Stimulated activated CD8-positive, alpha-beta memory T cell treated with anti-CD3 and anti-CD28 coated beads, Interleukin-4, amount 100 ng/mL, for 4 hours (primary cell): ENCODE results near the gene USP24.

Source experiments
- DNase-seq, 2 donors: peaks; one replicate each; pipeline ENCODE4 v3.0.0-alpha.2; 2020; ENCODE audit warnings: low read depth in 2 of 2, low spot score in 1 of 2

Gene USP24, protein sequence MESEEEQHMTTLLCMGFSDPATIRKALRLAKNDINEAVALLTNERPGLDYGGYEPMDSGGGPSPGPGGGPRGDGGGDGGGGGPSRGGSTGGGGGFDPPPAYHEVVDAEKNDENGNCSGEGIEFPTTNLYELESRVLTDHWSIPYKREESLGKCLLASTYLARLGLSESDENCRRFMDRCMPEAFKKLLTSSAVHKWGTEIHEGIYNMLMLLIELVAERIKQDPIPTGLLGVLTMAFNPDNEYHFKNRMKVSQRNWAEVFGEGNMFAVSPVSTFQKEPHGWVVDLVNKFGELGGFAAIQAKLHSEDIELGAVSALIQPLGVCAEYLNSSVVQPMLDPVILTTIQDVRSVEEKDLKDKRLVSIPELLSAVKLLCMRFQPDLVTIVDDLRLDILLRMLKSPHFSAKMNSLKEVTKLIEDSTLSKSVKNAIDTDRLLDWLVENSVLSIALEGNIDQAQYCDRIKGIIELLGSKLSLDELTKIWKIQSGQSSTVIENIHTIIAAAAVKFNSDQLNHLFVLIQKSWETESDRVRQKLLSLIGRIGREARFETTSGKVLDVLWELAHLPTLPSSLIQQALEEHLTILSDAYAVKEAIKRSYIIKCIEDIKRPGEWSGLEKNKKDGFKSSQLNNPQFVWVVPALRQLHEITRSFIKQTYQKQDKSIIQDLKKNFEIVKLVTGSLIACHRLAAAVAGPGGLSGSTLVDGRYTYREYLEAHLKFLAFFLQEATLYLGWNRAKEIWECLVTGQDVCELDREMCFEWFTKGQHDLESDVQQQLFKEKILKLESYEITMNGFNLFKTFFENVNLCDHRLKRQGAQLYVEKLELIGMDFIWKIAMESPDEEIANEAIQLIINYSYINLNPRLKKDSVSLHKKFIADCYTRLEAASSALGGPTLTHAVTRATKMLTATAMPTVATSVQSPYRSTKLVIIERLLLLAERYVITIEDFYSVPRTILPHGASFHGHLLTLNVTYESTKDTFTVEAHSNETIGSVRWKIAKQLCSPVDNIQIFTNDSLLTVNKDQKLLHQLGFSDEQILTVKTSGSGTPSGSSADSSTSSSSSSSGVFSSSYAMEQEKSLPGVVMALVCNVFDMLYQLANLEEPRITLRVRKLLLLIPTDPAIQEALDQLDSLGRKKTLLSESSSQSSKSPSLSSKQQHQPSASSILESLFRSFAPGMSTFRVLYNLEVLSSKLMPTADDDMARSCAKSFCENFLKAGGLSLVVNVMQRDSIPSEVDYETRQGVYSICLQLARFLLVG (N-terminal part only)

GRCh38 chr1:55215194-55216021, at the start of gene USP24:
Gene USP24 (minus strand): TSS chr1:55215364. CDS start chr1:55215113, 251 bp downstream.
- peak; percentile 47 to 60 for DNase-seq

GRCh38 chr1:55262822-55263221, 47.7 kb upstream of the USP24 start:
- no peak for DNase-seq

DNA sequence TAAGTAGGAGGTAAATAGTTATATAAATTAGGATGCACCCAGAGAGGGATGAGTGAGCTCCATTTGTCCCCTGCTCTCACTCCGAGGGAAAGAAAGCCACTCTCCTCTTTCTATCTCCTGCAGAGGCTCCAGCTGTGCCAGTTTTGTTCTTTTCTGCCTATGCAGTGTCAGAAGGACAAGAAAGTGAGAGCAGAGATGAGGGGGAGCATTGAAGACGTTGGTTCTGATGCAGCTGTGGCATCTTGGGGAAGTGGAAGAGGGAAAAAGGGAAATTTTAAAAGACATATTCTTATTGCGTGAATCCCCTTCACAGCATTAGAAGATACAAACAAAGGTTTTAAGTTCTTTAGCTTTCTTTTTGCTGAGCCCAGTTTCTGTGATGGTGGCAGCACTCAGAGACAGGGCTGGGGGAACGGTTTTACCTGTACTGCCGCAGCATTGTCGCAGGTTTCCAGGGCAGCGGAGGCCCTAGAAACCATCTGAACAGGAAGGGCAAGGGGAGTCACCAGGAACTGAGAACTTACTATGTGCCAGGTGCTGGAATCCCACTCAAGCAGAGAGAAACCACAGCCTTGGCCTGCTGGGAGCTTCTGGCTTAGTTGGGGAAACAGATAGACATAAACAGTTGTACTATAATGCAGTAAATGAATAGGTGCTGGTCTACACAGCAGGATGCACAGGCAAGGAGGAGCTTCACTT, 44.9 kb upstream of the USP24 start:
- DNase-seq = no peak

DNA sequence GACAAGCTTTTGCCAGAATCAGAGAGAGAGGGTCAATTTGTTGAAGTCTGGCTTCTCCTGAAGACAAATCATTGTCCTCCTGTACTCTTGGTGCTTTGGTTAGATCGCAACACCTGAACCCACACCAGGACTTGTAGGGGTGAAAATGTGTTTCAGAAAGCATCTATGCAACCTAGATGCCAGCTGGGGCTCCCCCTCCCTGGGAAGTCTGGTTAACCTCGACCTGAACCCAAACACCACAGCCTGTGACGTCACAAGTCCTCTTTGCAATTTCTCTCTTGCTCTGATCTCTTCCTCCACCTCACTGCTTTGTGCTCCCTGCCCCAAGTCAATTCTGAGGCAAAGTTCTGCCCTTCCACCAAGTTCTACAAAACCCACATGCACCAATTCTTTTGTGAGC, 42.8 kb upstream of the USP24 start:
- DNase-seq = peak; percentile 8 to 46

DNA sequence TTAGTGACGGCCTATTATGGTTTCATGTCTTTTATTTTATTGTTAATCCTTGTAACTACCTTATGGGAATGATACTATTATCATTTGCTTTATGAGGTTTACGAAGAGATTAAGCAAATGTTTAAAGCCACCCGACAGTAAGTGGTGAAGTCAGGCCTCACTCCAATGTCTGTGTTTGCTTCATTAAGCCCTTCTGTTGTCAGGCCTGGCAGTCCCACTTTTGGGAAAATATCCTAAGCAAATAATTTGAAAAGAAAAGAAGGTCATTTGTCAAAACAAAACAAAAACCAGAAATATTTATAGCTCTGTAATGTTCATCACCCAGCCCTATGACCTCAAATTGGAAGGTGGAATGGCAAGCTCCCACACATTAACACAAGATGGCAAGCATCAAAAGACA, 40.7 kb upstream of the USP24 start:
- DNase-seq = no peak

DNA sequence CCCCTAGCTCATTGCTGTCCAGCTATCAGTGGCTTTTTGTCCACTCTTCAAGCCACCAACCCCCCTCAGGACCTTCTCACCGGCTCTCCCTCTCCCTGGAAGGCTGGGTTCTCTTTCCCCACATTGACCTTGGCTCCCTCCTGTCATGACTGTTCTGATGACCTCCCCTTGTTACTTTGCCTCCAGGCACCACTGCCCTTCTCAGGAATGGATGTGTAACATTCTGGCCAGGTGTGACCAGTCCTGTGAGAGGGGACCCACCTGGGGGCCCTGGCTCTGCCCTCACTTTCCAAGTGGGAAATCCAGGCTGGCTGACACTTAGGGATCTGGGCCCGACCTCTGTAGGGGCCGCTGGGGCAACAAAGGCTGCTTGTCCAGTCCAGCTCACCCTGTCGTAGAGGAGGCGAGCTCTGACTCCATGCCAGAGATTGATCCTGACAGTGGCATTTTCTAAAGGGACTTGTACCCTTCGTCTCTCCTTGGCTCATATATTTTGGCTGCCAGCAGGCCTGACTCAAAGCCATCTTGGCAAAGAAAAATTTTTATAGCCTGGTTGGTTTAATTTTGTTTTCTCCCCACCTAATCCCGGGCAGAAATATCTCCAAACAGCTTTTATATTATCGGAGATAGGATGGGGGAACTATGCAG, 37.9 kb upstream of the USP24 start:
- no peak for DNase-seq

DNA sequence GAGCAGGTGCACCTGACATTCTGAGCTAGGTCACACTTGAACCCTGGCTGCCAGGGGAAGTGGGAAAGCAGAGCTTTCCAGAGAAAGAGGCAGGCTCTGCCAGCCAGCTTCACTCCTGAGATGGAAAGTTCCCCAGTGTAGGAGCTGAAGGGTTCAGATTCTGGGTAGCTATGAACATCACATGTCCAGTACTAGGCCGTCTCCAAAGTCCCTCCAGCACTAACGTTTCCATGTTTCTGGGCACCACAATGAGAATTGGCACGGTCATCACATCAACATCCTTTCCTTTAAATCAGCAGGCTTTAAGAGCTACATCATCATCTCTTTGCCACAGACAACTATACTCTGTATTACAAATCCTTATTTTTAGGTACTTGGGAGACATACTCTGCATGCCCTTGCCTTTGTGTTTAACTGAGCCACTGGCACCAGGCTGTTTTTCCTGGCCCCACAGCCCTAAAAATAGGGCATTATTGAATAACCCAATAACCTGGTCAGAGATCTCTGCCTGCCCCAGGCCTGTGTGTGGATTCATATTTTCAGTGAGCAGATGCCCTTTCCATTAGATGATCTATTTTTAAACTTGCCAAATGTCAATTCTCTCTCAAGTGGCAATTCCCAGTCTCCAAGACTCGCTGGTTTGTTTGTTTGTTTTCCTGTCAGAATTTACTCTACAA, 35.4 kb upstream of the USP24 start:
- DNase-seq = no peak

- no peak for DNase-seq
Observed at GRCh38 chr1:55249646-55250398, 34.7 kb upstream of the USP24 start.

- DNase-seq = no peak
Observed at GRCh38 chr1:55246896-55247295, 31.7 kb upstream of the USP24 start.

- DNase-seq = no peak
Observed at GRCh38 chr1:55246331-55246730, 31.2 kb upstream of the USP24 start.

- DNase-seq = no peak
Observed at GRCh38 chr1:55245781-55246180, 30.6 kb upstream of the USP24 start.

DNA sequence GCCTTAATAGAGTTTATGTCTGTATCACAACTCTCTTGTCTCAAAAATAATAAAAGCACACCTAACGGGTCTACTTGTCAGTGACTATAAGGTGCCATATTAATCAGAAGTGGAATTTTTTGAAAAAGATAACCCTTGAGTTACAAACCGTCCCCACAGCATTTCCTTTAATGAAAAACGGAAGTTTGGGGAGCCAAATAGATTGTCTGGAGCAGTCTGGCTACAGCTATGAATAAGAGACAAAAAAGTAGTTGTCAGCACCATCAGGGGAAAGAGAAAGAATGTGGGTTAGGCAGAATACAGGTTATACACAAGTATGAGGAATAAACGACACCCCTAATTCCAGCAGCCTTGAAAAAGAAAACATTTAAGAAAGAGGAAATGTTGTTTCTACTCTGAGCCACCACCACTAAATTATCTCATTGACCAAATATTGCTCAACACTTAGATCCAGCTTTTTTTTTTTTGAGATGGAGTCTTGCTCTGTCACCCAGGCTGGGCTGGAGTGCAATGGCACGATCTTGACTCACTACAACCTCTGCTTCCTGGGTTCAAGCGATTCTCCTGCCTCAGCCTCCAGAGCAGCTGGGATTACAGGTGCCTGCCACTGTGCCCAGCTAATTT, 29.4 kb upstream of the USP24 start:
- DNase-seq = no peak

- no peak for DNase-seq
Observed at GRCh38 chr1:55243655-55244054, 28.5 kb upstream of the USP24 start.

DNA sequence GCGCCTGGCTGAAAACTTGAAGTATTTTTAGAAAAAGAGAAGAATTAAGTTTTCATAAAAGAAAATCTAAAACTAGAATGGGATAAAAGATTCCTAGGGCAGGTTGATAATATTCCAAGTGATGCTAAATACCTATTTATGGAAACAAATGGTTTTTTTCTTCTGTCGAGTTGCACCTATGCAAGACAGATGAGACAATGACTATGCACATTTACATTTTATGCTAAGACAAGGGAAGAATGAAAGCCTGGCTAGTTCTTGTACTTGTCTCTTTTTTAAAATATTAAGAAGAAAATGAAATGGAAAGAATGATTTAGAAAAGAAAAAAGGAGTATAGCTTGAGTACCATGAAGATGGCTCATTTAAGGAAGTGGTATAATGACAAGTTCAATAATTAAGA, 24.4 kb upstream of the USP24 start:
- DNase-seq = no peak

- no peak for DNase-seq
Observed at GRCh38 chr1:55235722-55236121, 20.6 kb upstream of the USP24 start.

DNA sequence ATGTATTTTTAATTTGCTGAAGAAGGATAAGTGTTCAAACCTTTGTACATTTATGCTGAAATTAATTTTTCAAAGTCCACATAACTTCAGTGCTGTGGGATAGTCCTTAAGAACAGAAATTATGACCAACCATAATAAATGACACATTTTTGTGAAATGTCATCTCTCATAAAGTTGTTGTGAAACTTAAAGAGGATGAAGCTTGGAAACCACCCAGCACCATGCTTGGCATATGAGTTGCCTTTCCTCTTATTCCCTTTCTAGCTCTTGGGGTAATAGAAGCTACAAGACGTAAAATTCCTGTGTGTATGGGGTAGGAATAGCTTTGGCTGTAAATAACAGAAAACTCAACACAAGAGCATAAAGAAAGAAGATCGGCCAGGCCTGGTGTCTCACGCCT, 18.9 kb upstream of the USP24 start:
- DNase-seq = no peak

DNA sequence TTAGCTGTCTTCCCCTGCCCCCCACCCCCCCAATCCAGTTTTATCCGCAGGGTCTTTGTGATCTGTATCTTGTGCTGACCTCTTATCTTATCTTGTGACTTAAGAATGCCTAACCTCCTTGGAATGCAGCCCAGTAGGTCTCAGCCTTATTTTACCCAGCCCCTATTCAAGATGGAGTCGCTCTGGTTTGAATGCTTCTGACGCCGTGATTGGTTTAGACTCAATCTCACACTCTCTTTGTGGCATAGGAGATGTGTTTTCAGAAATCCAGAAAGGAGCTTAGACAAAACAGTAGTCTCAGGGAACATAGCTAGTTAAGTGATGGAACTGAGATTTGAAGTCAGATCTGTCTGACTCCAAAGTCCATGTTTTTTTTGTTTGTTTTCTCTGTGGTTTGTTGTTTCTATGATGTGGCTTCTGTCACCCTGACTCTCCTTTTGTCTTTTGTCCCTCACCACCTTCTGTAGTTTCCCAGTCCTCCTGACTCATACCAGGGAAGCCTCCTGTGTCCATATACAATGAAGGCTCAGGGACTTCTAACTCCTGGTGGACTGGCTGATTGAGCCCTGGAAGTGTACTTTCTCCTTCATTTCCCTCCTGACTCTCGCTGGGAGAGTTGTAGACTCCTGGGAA, 18.1 kb upstream of the USP24 start:
- DNase-seq = no peak
